GM21825 (cell line): ENCODE measurements around the gene SNRNP27.
"Not testable (repeated sequence)": the region's sequence is repeated elsewhere in the genome, so short reads cannot be mapped to it uniquely, and the experiment has no call there.

Source experiments
- ATAC-seq: cut with Tn5 transposase; IDR thresholded peaks from one replicate; pipeline ENCODE4 v1.9.1; 2021; ENCODE audit warnings: mild to moderate bottlenecking, moderate library complexity; ENCODE audit not compliant: unreplicated experiment

The SNRNP27 gene

DNA sequence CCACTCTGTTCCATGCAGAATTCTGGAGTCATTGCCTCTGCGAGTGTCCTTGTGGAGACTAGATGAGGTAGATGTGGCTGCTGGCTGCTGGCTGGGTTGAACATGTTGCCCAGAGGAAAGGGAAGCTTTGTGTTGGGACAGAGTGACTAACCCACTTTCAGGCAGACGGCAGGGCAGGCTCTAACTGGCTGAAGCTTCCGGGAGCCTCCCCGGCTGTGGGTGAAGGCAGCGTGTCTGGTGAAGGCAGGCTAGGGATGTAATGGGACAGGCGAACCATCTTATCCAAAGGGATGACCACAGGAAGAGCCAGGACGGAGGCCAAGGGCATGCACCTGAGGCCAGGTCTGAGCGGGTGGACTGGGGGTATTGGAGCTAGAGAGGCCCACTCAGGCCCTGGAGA, 51.7 kb downstream of the SNRNP27 start:
- no peak for ATAC-seq

GRCh38 chr2:69945941-69946340, 52.2 kb downstream of the SNRNP27 start:
- no peak for ATAC-seq

DNA sequence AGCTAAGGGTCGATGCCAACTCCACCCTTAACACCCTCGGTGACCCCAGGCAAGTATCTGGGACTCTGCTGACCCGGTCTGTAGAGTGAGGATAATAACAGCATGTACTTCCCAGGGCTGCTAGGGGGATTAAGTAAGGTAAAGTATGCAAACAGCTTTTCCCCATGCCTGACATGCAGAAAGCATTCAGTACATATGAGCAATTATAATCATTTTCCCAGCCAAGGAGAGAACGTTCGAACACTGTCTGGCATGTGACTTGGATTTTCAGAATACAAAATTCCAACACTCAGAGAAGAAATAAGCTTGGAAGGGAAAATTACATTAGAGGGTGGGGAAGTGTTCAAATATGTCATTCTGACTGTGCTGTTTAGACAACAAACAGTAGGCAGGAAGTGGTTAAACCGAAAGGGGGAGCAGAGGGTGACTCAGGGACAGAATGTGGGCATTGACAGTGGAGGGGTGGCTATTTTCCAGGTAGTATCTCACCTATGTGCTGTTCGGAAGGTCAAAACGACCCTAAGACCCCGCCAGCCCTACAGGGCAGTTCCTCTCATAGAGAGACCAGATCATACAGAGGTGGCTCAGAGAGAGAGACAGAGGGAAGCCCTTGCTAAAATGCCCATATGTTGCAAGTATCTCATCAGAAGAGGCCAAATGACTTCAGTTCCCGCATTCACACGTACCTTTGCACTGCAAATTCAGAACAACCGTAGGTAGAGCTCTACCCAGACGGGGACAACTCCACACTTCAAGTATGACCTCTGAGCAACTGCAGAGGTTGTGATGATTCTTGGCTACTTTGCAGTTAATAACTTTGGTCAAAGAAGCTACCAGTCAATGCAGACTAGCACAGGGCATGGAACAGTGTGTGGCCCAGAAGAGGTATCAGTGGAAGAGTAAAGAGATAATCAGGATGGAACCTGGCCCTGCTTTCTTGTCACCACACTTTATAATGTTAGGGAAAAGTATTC, 52.9 kb downstream of the SNRNP27 start:
- peak; percentile 80 for ATAC-seq

DNA sequence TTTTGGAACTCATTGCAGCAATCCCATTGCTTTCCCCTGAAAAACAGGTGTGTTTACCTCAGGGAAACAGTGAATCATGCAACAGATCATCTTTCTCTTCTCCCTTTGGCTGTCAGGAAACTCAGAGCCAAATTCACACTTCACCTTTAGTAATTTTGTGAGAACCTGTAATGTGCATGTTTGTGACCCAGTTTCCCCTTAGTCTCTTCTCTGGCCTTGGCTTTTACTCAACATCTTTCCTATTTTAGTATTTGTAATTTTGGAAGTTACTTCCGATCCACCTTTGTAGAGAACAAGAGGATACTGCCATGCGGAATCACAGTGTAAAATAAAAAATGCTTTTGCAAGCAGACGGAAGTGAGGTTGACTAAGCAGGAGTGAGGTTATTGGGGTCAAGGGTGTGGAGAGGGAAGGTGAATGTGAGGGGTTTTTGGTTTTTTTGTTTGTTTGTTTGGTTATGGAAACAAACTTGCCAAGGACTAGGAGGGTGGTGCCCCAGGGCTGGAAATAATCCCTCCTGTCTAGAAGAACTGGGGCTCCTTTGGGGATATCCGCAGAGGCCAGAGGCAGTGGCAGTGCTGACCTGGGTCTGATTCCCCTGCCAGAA, 53.7 kb downstream of the SNRNP27 start:
- no peak for ATAC-seq

GRCh38 chr2:69948032-69948962, 54.5 kb downstream of the SNRNP27 start:
- ATAC-seq = no peak

- ATAC-seq = no peak
Observed at GRCh38 chr2:69948963-69949645, 55.3 kb downstream of the SNRNP27 start.

GRCh38 chr2:69950241-69950640, 56.5 kb downstream of the SNRNP27 start:
- no peak for ATAC-seq

- ATAC-seq = not testable (repeated sequence)
Observed at GRCh38 chr2:69950671-69951070, 56.9 kb downstream of the SNRNP27 start.

DNA sequence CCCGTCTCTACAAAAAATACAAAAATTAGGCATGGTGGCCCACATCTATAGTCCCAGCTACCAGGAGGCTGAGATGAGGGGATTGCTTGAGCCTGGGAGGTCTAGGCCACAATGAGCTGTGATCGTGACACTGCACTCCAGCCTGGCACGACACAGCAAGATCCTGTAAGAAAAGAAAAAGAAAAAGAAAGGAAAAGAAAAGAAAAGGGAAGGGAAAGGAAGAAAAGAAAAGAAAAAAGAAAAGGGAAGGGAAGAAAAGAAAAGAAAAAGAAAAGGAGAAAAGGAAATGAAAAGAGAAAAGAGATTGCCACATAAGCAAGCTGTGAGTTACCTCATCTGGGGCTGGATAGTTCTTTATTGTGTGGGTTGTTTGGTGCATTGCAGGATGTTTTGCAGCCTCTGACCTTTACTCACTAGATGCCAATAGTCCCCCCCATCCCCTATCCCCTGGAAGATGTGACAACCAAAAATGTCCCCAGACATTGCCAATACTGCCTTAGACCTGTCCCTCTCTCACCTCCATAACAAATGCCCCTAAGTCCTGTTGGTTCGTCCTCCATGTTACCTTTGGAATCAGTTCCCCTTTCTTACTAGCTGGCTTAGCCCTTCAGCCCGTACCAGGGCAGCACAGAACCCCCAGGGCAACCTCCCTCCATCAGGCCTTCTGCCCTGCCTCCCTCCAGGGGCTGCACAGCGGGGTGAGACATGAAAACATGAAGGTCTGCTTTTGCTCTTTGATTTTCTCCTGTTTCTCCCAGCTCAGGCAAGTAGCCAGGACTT, 58.8 kb downstream of the SNRNP27 start:
- ATAC-seq = no peak

DNA sequence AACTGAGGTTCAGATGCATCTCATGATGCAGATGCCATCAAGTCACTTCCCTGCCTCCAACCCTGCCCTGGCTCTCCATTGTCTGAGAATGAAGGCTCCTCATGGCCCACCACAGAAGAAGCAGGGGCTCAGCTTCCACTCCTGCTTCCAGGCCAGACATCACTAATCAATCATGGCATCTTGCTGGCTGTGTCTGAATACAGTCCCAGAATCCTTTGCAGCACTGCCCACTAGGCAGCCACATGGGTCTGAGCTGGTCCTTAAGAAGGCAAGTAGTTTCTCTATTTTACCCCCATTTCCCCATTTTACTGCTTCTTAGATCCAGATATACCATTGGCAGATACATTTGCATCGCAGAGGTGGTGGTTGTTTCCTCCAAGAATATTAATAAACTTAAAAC, 60.3 kb downstream of the SNRNP27 start:
- no peak for ATAC-seq
